ENCODE results near the gene BDNF.

Gene BDNF

DNA sequence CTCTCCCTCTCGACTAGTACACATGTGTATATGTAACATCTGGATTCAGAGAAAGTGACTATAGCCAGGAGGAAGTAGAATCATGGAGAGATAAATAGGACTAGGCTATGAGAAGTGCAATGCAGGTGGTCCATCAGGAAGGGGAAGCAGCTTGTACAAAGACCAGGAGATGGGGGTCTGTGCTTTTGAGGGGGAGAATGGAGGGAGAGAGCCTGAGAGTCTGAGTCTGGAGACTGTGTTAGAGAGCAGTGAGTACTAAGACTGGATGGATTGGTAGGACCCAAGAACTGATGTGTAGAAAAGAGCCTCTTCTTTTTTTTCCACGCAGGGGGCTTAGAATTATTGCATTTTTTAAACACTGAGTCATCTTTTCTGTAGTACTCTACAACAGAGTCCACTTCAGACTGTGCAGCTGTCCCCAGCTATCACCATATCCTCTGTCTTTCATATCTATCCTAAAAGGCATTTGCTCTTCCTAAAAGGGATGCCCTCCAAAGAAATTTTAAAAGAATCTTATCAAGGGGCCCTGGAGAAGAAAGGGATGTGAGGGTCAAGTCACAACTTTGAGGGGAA lies 80.4 kb downstream of the BDNF start:
- no peak overlapping the region for H3K27ac ChIP-seq (ENCODE audit: low read length)
- H3K4me3 ChIP-seq (ENCODE audit: low read length) = no peak overlapping the region
- H3K9ac ChIP-seq (ENCODE audit: low read length) = no peak overlapping the region
- no peaks in the 10 kb centered on the region for H3K27me3 ChIP-seq (ENCODE audit: control insufficient read depth, insufficient read depth, low read length)
- no peaks in the 10 kb centered on the region for H3K4me1 ChIP-seq (ENCODE audit: control insufficient read depth, low read depth, low read length)
- H3K9me3 ChIP-seq (ENCODE audit: control insufficient read depth, low read depth, low read length) = no peaks in the 10 kb centered on the region
- peaks cover 93% of the 10 kb centered on the region for H3K36me3 ChIP-seq (ENCODE audit: control insufficient read depth, low read depth, low read length)

DNA sequence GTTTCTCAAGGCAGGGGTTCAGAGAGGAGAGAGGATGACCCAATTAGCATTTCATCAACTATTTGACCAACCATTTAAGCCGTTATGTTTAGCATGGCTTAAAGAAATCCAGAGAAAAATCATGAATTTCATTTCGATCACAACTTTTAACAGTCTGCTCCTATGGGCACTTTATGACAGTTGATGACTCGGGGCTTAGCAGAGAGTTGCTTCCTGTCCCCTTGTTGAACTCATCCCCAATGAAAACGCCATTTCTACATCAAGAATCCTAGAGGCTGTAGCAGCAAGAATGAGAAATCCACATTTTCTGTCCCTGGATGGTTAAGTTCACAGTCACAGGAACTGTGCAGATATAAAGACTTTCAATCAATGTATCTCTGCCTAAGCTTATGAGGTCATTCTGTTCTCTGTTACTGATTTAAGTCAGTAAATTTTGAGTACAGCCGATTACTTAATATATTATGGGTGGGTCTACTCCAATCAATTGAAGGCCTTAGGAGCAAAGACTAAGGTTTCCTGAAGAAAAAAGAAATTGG lies 81.1 kb downstream of the BDNF start:
- Histone ChIP-seq H3K36me3 (ENCODE audit: control insufficient read depth, low read depth, low read length) (peaks cover 87% of the 10 kb centered on the region), H3K27ac (ENCODE audit: low read length) (no peak overlapping the region), H3K9me3 (ENCODE audit: control insufficient read depth, low read depth, low read length) (no peaks in the 10 kb centered on the region), H3K9ac (ENCODE audit: low read length) (no peak overlapping the region), H3K4me1 (ENCODE audit: control insufficient read depth, low read depth, low read length) (no peaks in the 10 kb centered on the region), H3K27me3 (ENCODE audit: control insufficient read depth, insufficient read depth, low read length) (no peaks in the 10 kb centered on the region), H3K4me3 (ENCODE audit: low read length) (no peak overlapping the region)

DNA sequence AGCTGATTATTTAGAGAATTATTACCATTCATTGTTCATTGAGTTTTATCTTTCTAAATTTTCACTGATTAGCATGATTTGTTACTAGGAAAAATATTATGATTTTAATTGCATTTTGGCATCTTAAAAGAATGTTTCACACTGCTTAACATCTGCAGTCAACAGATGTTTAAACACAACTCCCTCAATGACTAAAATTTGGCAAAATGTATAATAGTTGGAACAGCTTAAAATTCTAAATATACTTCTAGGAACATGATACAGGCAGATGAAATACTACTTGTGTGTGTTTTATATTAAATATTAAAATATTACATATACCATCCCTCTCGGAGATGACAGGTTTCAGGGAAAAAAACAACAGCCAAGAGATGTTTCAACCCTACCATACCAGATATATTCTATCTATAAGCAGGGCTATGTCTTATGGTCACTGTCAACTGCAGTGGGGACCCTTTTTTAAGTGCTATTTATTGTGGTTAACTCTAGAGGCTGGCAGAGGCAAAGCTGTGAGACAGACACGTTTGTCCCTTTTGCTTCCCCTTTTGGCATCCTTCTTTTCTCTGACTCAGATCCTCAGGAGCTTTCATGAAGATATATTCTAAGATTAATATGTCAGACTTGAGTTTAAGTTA lies 81.9 kb downstream of the BDNF start:
- H3K27ac ChIP-seq (ENCODE audit: low read length) = no peak overlapping the region
- peaks cover 80% of the 10 kb centered on the region for H3K36me3 ChIP-seq (ENCODE audit: control insufficient read depth, low read depth, low read length)
- no peaks in the 10 kb centered on the region for H3K4me1 ChIP-seq (ENCODE audit: control insufficient read depth, low read depth, low read length)
- H3K27me3 ChIP-seq (ENCODE audit: control insufficient read depth, insufficient read depth, low read length) = no peaks in the 10 kb centered on the region
- no peak overlapping the region for H3K9ac ChIP-seq (ENCODE audit: low read length)
- H3K4me3 ChIP-seq (ENCODE audit: low read length) = no peak overlapping the region
- H3K9me3 ChIP-seq (ENCODE audit: control insufficient read depth, low read depth, low read length) = no peaks in the 10 kb centered on the region

DNA sequence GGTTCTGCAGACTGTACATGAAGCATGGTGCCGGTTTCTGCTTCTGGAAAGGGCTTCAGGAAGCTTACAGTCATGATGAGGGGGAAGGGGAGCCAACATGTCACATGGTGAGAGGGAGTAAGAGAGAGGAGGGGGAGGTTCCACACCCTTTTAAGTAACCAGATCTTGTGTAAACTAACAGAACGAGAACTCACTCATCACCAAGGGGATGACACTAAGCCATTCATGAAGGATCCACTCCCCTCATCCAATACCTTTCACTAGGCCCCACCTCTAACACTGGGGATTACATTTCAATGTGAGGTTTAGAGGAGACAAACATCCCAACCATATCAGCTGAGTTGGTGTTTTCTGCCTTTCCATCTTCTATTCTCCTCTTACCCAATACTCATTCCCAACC lies 83.5 kb downstream of the BDNF start:
- H3K27me3 ChIP-seq (ENCODE audit: control insufficient read depth, insufficient read depth, low read length) = no peaks in the 10 kb centered on the region
- no peak overlapping the region for H3K4me3 ChIP-seq (ENCODE audit: low read length)
- no peaks in the 10 kb centered on the region for H3K9me3 ChIP-seq (ENCODE audit: control insufficient read depth, low read depth, low read length)
- H3K9ac ChIP-seq (ENCODE audit: low read length) = no peak overlapping the region
- H3K27ac ChIP-seq (ENCODE audit: low read length) = no peak overlapping the region
- H3K4me1 ChIP-seq (ENCODE audit: control insufficient read depth, low read depth, low read length) = no peaks in the 10 kb centered on the region
- H3K36me3 ChIP-seq (ENCODE audit: control insufficient read depth, low read depth, low read length) = peaks cover 63% of the 10 kb centered on the region

DNA sequence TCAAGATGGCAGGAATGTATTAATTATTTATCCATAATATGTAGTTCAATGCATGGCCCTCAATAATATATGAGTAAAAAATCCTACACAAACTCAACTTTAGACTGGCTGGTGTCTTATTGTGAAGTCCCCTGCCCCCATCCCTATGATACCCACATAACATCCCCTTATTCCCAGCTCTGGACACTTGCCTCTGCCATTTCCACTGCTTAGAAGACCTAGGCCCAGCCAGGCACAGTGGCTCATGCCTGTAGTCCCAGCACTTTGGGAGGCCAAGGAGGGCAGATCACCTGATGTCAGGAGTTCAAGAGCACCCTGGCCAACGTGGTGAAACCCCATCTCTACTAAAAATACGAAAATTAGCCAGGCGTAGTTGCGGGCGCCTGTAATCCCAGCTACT lies 84.4 kb downstream of the BDNF start:
- no peaks in the 10 kb centered on the region for H3K9me3 ChIP-seq (ENCODE audit: control insufficient read depth, low read depth, low read length)
- H3K27ac ChIP-seq (ENCODE audit: low read length) = no peak overlapping the region
- H3K27me3 ChIP-seq (ENCODE audit: control insufficient read depth, insufficient read depth, low read length) = no peaks in the 10 kb centered on the region
- H3K4me1 ChIP-seq (ENCODE audit: control insufficient read depth, low read depth, low read length) = no peaks in the 10 kb centered on the region
- H3K4me3 ChIP-seq (ENCODE audit: low read length) = no peak overlapping the region
- no peak overlapping the region for H3K9ac ChIP-seq (ENCODE audit: low read length)
- peaks cover 54% of the 10 kb centered on the region for H3K36me3 ChIP-seq (ENCODE audit: control insufficient read depth, low read depth, low read length)

DNA sequence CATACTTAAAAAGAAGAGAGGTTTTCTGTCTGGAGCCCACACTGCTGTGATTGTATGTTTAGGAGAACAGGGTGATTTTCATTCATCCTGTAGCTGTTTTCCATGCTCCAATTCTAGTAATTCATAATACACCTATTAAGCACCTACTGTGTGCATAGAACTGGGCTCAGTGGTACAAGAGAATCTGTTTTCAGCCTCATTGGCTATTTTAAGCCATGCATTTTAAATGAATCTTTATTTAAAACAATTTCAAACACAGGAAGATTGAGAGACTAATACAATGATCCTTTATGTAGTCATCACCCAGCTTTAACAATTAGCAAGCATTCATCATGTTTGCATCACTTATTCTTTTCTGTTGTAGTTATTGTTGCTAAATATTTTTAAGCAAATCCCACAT lies 86.2 kb downstream of the BDNF start:
- no peak overlapping the region for H3K9ac ChIP-seq (ENCODE audit: low read length)
- no peak overlapping the region for H3K27ac ChIP-seq (ENCODE audit: low read length)
- peaks cover 3% of the 10 kb centered on the region for H3K4me1 ChIP-seq (ENCODE audit: control insufficient read depth, low read depth, low read length)
- H3K9me3 ChIP-seq (ENCODE audit: control insufficient read depth, low read depth, low read length) = no peaks in the 10 kb centered on the region
- H3K36me3 ChIP-seq (ENCODE audit: control insufficient read depth, low read depth, low read length) = peaks cover 37% of the 10 kb centered on the region
- H3K4me3 ChIP-seq (ENCODE audit: low read length) = no peak overlapping the region
- no peaks in the 10 kb centered on the region for H3K27me3 ChIP-seq (ENCODE audit: control insufficient read depth, insufficient read depth, low read length)

DNA sequence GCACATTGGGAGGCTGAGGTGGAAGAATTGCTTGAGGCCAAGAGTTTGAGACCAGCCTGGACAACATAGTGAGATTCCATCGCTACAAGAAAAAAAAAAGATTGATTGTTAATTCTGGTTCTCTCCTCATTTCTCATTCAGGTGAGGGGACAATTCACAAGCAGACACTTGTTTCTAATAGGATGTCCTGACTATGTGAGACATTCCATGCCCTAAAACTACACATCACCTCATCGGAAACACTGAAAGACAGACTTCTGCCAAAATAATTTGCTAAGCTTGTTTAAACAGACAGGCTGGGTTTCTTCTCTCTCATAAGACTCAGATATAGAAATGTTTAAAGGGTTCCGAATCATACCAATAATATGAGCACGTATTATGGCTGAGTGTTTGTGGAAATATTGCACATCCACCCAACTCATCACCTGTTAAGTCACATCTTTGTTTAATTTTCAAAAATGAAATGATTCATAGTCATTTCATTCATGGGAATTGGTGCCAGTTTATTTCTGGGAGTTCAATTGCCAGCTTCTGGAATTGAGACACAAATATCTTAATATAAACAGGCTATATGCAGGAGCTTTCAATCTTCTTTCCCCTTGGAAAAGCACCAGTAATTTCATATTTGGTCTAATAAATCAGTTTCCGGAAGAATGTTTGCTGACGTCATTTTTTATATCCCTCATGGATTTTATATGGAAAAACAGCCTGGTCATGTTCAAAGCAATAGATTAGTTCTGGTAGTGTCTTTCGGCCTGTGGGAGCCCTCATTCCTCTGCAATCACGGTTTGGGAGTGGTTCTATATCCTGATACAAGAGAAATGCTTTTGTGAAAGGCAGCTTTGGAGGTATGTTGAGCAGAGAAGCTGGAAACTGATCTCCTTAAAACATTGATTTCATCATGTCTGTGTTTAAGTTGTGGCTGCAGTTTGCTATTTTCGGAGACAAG lies 87.0 kb downstream of the BDNF start:
- Histone ChIP-seq H3K9me3 (ENCODE audit: control insufficient read depth, low read depth, low read length) (no peaks in the 10 kb centered on the region), H3K27ac (ENCODE audit: low read length) (no peak overlapping the region), H3K4me3 (ENCODE audit: low read length) (no peak overlapping the region), H3K4me1 (ENCODE audit: control insufficient read depth, low read depth, low read length) (peaks cover 3% of the 10 kb centered on the region), H3K9ac (ENCODE audit: low read length) (no peak overlapping the region), H3K36me3 (ENCODE audit: control insufficient read depth, low read depth, low read length) (peaks cover 28% of the 10 kb centered on the region), H3K27me3 (ENCODE audit: control insufficient read depth, insufficient read depth, low read length) (no peaks in the 10 kb centered on the region)

DNA sequence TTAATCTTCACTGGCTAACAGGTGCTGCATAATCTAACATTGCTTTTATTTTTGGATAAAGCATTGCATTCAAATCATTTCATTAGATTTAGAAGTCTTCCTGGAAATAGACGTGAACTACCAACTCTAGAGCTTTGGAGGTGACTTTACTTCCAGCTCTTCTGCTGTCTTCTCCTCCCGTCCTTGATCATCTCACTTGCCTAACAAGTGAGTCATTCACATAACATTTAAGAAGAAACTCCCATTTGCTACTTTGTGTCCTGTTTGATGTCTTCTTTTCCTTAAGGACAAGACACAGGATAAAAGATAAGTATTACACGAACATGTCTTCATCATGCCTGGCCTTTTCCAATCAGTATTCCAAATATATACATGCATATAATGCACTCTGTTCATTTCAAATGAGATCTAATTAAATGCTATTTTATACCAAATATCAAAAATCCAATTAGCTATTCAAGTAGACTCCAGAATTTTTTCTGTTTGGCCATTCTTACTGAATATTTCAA lies 88.3 kb downstream of the BDNF start:
- H3K27ac ChIP-seq (ENCODE audit: low read length) = no peak overlapping the region
- no peaks in the 10 kb centered on the region for H3K9me3 ChIP-seq (ENCODE audit: control insufficient read depth, low read depth, low read length)
- peaks cover 3% of the 10 kb centered on the region for H3K4me1 ChIP-seq (ENCODE audit: control insufficient read depth, low read depth, low read length)
- peaks cover 16% of the 10 kb centered on the region for H3K36me3 ChIP-seq (ENCODE audit: control insufficient read depth, low read depth, low read length)
- H3K9ac ChIP-seq (ENCODE audit: low read length) = no peak overlapping the region
- H3K4me3 ChIP-seq (ENCODE audit: low read length) = no peak overlapping the region
- no peaks in the 10 kb centered on the region for H3K27me3 ChIP-seq (ENCODE audit: control insufficient read depth, insufficient read depth, low read length)

DNA sequence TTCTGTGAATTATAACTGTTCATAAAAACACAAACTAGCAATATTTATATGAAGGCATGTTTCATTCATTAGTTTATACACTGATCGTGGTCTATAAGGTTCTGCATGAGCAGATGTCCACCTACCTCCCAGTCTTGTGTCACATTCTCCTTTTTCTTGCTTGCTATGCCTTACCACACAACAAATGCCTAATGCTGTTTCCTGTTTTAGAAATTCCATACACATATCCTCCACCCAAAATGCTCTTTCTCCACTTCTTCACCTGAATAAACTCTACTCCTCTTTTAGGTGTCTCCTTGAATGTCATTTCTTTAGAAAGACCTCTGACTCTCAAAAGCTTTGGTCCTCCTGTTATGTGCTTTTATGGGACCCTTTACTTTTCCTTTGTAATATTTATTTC lies 88.9 kb downstream of the BDNF start:
- H3K27me3 ChIP-seq (ENCODE audit: control insufficient read depth, insufficient read depth, low read length) = no peaks in the 10 kb centered on the region
- H3K4me3 ChIP-seq (ENCODE audit: low read length) = no peak overlapping the region
- no peak overlapping the region for H3K27ac ChIP-seq (ENCODE audit: low read length)
- H3K9me3 ChIP-seq (ENCODE audit: control insufficient read depth, low read depth, low read length) = no peaks in the 10 kb centered on the region
- peaks cover 3% of the 10 kb centered on the region for H3K4me1 ChIP-seq (ENCODE audit: control insufficient read depth, low read depth, low read length)
- peaks cover 10% of the 10 kb centered on the region for H3K36me3 ChIP-seq (ENCODE audit: control insufficient read depth, low read depth, low read length)
- no peak overlapping the region for H3K9ac ChIP-seq (ENCODE audit: low read length)

DNA sequence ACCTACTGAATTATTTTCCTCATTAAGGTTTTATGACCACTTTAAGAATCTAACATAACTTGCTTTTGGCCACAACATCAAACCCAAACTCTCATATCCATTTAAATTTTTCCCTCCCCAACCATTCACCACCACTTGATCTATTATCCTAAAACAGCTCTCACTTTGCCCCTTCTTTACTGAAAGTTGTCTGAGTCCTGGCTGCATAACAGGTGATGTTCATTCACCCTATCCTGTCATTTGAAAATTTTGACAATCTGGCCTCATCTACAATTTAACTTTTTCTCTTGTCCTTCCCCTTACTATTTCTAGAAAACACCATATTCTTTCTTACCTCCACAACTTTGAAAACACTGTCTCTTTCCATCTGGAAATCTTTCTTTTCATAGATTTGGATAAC lies 89.3 kb downstream of the BDNF start:
- Histone ChIP-seq H3K27me3 (ENCODE audit: control insufficient read depth, insufficient read depth, low read length) (no peaks in the 10 kb centered on the region), H3K4me1 (ENCODE audit: control insufficient read depth, low read depth, low read length) (peaks cover 3% of the 10 kb centered on the region), H3K9me3 (ENCODE audit: control insufficient read depth, low read depth, low read length) (no peaks in the 10 kb centered on the region), H3K4me3 (ENCODE audit: low read length) (no peak overlapping the region), H3K36me3 (ENCODE audit: control insufficient read depth, low read depth, low read length) (peaks cover 8% of the 10 kb centered on the region), H3K27ac (ENCODE audit: low read length) (no peak overlapping the region), H3K9ac (ENCODE audit: low read length) (no peak overlapping the region)

DNA sequence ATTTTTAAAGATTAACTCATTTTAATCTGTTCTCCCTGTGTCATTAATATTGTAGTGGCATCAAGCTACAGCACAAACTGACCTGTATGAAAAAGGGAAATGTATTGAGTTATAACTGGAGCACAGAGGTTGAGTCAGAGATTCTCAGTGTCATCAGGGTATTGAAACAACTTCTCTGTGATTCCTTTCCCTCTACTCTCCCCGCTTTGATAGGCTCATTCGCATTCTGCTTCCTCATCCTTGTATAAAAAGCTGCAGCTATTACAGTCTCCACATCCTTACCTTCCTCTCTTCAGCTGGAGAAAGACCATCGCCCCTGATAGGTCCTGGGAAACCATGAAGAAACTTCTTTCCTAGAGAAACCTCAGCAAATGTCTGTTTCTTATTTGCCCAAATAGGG lies 90.0 kb downstream of the BDNF start:
- H3K4me3 ChIP-seq (ENCODE audit: low read length) = no peak overlapping the region
- no peaks in the 10 kb centered on the region for H3K27me3 ChIP-seq (ENCODE audit: control insufficient read depth, insufficient read depth, low read length)
- H3K9ac ChIP-seq (ENCODE audit: low read length) = no peak overlapping the region
- no peaks in the 10 kb centered on the region for H3K9me3 ChIP-seq (ENCODE audit: control insufficient read depth, low read depth, low read length)
- H3K36me3 ChIP-seq (ENCODE audit: control insufficient read depth, low read depth, low read length) = peaks cover 2% of the 10 kb centered on the region
- no peak overlapping the region for H3K27ac ChIP-seq (ENCODE audit: low read length)
- peaks cover 3% of the 10 kb centered on the region for H3K4me1 ChIP-seq (ENCODE audit: control insufficient read depth, low read depth, low read length)
